ENCODE data around the gene CNOT4. TPM values are rescaled to one million over a fixed set of nuclear protein-coding genes. Genes with fewer than 3 reads are reported as not detected.

The CNOT4 gene
- total and polyA plus RNA-seq, 2 of the 13 experiments (the other 11 are each of a cell fraction or from before 2014, with no cell fraction given), result 7.4 to 8.4 TPM

DNA sequence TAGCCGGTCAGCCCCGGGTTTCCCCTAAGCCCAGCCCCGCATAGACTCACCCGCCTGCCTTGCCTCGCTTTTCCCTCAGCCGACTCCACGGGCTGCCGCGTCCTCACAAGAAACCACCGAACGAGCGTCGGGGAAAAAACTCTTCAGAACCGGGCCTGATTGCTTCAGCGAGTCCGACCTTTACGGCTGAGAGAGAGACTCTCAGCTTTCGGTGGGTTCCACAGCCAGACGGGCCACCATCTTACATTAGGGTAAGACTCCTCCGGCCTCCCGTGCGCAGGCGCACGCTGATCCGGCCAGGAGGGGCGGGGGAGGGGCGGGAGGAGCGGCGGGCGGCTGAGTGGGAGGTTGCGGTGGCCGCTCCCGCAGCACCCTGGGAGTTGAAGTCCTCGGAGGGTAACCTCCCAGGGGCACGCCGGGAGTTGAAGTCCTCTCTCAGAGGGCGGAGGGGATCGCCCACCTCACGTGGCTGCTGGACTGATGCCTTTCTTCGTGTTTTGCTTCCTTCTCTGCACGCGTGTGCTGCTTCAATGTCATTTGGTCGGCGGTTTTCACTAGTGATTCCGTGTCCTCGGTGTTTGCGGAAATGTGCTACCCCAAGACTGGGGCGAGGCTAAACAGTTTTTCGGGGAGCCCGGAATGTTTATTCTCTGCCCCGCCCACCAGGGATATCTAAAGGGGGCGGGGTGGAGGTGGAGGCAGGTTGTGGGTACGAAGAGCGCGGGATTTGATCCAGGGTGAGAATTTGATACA is at the start of gene CNOT4 (continued):
- TF ChIP-seq, protein P1, sequence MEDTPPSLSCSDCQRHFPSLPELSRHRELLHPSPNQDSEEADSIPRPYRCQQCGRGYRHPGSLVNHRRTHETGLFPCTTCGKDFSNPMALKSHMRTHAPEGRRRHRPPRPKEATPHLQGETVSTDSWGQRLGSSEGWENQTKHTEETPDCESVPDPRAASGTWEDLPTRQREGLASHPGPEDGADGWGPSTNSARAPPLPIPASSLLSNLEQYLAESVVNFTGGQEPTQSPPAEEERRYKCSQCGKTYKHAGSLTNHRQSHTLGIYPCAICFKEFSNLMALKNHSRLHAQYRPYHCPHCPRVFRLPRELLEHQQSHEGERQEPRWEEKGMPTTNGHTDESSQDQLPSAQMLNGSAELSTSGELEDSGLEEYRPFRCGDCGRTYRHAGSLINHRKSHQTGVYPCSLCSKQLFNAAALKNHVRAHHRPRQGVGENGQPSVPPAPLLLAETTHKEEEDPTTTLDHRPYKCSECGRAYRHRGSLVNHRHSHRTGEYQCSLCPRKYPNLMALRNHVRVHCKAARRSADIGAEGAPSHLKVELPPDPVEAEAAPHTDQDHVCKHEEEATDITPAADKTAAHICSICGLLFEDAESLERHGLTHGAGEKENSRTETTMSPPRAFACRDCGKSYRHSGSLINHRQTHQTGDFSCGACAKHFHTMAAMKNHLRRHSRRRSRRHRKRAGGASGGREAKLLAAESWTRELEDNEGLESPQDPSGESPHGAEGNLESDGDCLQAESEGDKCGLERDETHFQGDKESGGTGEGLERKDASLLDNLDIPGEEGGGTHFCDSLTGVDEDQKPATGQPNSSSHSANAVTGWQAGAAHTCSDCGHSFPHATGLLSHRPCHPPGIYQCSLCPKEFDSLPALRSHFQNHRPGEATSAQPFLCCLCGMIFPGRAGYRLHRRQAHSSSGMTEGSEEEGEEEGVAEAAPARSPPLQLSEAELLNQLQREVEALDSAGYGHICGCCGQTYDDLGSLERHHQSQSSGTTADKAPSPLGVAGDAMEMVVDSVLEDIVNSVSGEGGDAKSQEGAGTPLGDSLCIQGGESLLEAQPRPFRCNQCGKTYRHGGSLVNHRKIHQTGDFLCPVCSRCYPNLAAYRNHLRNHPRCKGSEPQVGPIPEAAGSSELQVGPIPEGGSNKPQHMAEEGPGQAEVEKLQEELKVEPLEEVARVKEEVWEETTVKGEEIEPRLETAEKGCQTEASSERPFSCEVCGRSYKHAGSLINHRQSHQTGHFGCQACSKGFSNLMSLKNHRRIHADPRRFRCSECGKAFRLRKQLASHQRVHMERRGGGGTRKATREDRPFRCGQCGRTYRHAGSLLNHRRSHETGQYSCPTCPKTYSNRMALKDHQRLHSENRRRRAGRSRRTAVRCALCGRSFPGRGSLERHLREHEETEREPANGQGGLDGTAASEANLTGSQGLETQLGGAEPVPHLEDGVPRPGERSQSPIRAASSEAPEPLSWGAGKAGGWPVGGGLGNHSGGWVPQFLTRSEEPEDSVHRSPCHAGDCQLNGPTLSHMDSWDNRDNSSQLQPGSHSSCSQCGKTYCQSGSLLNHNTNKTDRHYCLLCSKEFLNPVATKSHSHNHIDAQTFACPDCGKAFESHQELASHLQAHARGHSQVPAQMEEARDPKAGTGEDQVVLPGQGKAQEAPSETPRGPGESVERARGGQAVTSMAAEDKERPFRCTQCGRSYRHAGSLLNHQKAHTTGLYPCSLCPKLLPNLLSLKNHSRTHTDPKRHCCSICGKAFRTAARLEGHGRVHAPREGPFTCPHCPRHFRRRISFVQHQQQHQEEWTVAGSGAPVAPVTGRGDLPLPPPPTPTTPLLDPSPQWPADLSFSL (CRISPR knock-in tag; IDR thresholded peaks at IDR 0.05), result no peak
- TF ChIP-seq, protein P2, sequence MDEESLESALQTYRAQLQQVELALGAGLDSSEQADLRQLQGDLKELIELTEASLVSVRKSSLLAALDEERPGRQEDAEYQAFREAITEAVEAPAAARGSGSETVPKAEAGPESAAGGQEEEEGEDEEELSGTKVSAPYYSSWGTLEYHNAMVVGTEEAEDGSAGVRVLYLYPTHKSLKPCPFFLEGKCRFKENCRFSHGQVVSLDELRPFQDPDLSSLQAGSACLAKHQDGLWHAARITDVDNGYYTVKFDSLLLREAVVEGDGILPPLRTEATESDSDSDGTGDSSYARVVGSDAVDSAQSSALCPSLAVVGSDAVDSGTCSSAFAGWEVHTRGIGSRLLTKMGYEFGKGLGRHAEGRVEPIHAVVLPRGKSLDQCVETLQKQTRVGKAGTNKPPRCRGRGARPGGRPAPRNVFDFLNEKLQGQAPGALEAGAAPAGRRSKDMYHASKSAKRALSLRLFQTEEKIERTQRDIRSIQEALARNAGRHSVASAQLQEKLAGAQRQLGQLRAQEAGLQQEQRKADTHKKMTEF (CRISPR knock-in tag; IDR thresholded peaks at IDR 0.05), result peak; percentile 56
- TF ChIP-seq STAG1 (CRISPR knock-in tag; IDR thresholded peaks at IDR 0.05) (0 out of 2 replicates have a peak, but pooled peaks have one; percentile 1), HNRNPLL (IDR thresholded peaks at IDR 0.05; ENCODE audit: low read depth, low read length, poor library complexity, severe bottlenecking) (peak; percentile 42), ZC3H13 (CRISPR knock-in tag; IDR thresholded peaks at IDR 0.05) (0 out of 2 replicates have a peak, but pooled peaks have one; percentile 74), KAT8 (CRISPR knock-in tag; IDR thresholded peaks at IDR 0.05) (peak; percentile 66; the same call in 1 of the 2 replicates), RBM39 (IDR thresholded peaks at IDR 0.05; ENCODE audit: low read depth, low read length, poor library complexity, severe bottlenecking) (peak; percentile 54), ZFP41 (CRISPR knock-in tag; IDR thresholded peaks at IDR 0.05; ENCODE audit: borderline replicate concordance) (peak; percentile 44; the same call in 1 of the 2 replicates), ZBTB7B (CRISPR knock-in tag; IDR thresholded peaks at IDR 0.05) (peak; percentile 65; the same call in 1 of the 2 replicates), ZMYM2 (CRISPR knock-in tag; IDR thresholded peaks at IDR 0.05) (no peak), PRPF4 (IDR thresholded peaks at IDR 0.05; ENCODE audit: low read depth, low read length, poor library complexity, severe bottlenecking) (no peak), ZNF264 (CRISPR knock-in tag; IDR thresholded peaks at IDR 0.05) (no peak), ZNF205 (CRISPR knock-in tag; IDR thresholded peaks at IDR 0.05) (0 out of 2 replicates have a peak, but pooled peaks have one; percentile 15)
- TF ChIP-seq, protein P3, sequence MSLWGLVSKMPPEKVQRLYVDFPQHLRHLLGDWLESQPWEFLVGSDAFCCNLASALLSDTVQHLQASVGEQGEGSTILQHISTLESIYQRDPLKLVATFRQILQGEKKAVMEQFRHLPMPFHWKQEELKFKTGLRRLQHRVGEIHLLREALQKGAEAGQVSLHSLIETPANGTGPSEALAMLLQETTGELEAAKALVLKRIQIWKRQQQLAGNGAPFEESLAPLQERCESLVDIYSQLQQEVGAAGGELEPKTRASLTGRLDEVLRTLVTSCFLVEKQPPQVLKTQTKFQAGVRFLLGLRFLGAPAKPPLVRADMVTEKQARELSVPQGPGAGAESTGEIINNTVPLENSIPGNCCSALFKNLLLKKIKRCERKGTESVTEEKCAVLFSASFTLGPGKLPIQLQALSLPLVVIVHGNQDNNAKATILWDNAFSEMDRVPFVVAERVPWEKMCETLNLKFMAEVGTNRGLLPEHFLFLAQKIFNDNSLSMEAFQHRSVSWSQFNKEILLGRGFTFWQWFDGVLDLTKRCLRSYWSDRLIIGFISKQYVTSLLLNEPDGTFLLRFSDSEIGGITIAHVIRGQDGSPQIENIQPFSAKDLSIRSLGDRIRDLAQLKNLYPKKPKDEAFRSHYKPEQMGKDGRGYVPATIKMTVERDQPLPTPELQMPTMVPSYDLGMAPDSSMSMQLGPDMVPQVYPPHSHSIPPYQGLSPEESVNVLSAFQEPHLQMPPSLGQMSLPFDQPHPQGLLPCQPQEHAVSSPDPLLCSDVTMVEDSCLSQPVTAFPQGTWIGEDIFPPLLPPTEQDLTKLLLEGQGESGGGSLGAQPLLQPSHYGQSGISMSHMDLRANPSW (CRISPR knock-in tag; IDR thresholded peaks at IDR 0.05; ENCODE audit: borderline replicate concordance), result no peak
- TF ChIP-seq, protein P4, sequence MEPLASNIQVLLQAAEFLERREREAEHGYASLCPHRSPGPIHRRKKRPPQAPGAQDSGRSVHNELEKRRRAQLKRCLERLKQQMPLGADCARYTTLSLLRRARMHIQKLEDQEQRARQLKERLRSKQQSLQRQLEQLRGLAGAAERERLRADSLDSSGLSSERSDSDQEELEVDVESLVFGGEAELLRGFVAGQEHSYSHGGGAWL (CRISPR knock-in tag; IDR thresholded peaks at IDR 0.05), result peak; percentile 77; the same call in 1 of the 2 replicates
- TF ChIP-seq, protein P5, sequence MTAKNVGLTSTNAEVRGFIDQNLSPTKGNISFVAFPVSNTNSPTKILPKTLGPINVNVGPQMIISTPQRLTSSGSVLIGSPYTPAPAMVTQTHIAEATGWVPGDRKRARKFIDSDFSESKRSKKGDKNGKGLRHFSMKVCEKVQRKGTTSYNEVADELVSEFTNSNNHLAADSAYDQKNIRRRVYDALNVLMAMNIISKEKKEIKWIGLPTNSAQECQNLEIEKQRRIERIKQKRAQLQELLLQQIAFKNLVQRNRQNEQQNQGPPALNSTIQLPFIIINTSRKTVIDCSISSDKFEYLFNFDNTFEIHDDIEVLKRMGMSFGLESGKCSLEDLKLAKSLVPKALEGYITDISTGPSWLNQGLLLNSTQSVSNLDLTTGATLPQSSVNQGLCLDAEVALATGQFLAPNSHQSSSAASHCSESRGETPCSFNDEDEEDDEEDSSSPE (CRISPR knock-in tag; IDR thresholded peaks at IDR 0.05), result peak; percentile 55; the same call in 1 of the 2 replicates

Measured in HepG2 (cell line).